Fibroblast of mammary gland (primary cell): ENCODE data around the gene SMIM14.
"Not testable (repeated sequence)": the region's sequence is repeated elsewhere in the genome, so short reads cannot be mapped to it uniquely, and the experiment has no call there.

Source experiments
- DNase-seq: peaks from one replicate; pipeline ENCODE4 v3.0.0-alpha.2; 2010; ENCODE audit warnings: low read depth
- H3K4me3 ChIP-seq: 2 replicates; pipeline ENCODE4 v1.5.1; 2011; ENCODE audit warnings: low read depth, mild to moderate bottlenecking, low read length, moderate library complexity; ENCODE audit not compliant: control insufficient read depth
- TF ChIP-seq, protein P1 (sequence below): conservative IDR thresholded peaks from 2 replicates; pipeline ENCODE4 v1.5.1; 2011; ENCODE audit warnings: low read depth, low read length, inconsistent platforms; ENCODE audit not compliant: control insufficient read depth, insufficient read depth

SMIM14 gene

DNA sequence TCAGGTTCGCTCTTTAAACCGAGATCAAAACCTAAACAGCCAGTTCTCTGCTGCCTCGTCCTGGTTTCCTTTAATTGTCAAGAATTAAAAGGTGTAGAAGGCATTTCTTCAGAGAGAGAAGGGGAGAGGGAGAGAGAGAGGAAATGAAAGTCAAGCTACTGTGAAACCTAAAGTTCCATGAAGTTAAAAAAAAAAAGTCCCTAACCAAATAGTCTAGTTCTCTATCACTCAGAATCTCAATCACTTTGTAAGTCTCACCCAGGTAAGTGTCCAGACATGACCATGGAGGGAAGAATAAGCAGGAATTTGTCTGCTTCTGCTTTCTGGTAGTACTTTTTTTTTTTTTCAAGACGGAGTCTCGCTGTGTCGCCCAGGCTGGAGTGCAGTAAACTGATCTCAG, 18.8 kb upstream of the SMIM14 start:
- DNase-seq: no peak
- H3K4me3 ChIP-seq: no peak overlapping the region
- TF ChIP-seq, protein P1, sequence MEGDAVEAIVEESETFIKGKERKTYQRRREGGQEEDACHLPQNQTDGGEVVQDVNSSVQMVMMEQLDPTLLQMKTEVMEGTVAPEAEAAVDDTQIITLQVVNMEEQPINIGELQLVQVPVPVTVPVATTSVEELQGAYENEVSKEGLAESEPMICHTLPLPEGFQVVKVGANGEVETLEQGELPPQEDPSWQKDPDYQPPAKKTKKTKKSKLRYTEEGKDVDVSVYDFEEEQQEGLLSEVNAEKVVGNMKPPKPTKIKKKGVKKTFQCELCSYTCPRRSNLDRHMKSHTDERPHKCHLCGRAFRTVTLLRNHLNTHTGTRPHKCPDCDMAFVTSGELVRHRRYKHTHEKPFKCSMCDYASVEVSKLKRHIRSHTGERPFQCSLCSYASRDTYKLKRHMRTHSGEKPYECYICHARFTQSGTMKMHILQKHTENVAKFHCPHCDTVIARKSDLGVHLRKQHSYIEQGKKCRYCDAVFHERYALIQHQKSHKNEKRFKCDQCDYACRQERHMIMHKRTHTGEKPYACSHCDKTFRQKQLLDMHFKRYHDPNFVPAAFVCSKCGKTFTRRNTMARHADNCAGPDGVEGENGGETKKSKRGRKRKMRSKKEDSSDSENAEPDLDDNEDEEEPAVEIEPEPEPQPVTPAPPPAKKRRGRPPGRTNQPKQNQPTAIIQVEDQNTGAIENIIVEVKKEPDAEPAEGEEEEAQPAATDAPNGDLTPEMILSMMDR: no peak

DNA sequence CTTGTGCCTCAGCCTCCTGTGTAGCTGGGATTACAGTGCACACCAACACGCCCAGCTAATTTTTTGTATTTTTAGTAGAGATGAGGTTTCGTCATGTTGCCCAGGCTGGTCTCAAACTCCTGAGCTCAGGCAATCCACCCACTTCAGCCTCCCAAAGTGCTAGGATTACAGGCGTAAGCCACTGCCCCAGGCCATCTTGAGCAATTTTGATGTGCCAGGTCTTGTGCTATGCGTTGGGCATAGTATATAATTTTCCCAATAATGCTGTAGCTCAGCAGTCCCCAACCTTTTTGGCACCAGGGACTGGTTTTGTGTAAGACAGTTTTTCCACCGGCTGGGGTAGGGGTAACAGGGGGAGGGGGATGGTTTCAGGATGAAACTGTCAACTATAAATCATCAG, 18.0 kb upstream of the SMIM14 start:
- H3K4me3 ChIP-seq, DNase-seq: not testable (repeated sequence)

DNA sequence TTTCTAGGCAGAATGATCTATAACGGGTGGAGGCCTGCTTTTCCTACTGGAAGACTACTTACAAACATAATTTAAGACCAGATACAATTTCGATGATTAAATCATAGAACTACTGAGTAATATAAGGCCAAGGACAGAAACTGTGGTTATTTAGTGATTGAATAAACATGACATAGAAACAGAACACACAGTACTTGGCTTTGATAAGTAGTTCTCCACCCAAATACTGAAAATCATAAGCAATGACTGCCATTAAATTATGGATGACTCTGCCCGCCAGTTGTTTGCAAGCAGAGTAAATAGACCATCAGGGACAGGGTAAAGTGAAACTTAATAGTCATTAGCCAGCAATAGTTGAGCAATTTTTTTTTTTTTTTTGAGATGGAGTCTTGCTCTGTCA, 17.2 kb upstream of the SMIM14 start:
- TF ChIP-seq, protein P1: no peak
- DNase-seq: peak; percentile 93
- H3K4me3 ChIP-seq: no peak overlapping the region

DNA sequence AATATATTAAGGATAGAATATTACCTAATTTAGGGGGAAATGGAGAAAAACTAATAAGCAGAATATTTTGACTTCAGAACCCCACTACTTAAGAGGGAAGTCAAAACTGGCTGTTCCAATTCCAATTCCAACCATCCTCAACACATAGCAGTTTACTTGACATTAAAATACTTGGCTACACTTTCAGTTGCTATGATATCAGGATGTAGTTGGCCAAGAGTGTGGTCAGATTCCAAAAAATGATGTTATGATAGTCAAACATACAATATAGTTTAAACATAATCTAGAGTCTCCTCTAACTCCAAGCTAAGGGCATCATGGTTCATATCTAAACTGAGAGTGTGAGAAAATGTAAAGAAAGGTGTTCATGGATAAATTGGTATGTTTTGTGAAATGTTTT, 16.5 kb upstream of the SMIM14 start:
- no peak overlapping the region for H3K4me3 ChIP-seq
- TF ChIP-seq, protein P1: no peak
- peak; percentile 48 for DNase-seq

DNA sequence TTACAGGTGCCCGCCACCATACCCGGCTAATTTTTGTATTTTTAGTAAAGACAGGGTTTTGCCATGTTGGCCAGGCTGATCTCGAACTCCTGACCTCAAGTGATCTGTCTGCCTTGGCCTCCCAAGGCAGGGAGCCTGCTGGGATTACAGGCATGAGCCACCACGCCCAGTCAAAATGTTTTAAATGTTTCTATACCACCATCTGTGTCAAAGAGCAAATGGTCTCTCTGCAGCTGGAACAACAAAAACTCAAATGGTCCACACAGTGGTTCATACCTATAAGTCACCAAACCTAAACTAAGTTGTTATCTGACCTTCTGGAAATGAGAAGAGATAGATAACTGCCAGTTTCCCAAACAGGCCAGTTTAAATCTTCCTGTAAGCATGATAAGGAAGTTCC, 12.9 kb upstream of the SMIM14 start:
- not testable (repeated sequence) for H3K4me3 ChIP-seq
- peak; percentile 15 for DNase-seq

DNA sequence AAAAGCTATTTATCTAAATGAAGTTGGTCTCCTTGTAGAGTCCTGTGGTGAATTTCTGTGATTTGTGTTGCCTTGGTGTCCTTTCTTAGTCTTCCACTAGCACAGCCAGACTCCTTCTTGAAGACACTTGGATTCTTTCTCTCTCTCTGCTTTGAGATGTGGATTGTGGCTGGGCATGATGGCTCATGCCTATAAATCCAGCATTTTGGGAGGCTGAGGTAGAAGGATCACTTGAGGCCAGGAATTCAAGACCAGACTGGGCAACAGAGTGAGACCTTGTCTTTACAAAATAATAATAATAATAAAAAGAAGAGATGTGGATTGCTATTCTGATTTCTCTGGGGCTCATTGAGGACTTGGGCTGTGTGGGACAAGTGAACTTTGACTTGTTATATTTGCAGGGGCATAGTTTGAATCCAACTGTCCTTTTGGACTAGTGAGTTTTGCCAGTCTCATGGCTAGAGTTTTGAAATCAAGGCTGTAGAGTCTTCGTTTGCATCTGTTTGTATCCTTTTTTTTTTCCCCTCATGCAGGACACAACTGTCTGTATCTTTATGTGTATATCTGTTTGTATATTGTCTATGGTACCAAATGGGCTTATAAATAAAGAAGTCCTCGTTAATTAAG, 11.1 kb upstream of the SMIM14 start:
- no peak for DNase-seq
- H3K4me3 ChIP-seq: no peak overlapping the region
- TF ChIP-seq, protein P1: no peak

DNA sequence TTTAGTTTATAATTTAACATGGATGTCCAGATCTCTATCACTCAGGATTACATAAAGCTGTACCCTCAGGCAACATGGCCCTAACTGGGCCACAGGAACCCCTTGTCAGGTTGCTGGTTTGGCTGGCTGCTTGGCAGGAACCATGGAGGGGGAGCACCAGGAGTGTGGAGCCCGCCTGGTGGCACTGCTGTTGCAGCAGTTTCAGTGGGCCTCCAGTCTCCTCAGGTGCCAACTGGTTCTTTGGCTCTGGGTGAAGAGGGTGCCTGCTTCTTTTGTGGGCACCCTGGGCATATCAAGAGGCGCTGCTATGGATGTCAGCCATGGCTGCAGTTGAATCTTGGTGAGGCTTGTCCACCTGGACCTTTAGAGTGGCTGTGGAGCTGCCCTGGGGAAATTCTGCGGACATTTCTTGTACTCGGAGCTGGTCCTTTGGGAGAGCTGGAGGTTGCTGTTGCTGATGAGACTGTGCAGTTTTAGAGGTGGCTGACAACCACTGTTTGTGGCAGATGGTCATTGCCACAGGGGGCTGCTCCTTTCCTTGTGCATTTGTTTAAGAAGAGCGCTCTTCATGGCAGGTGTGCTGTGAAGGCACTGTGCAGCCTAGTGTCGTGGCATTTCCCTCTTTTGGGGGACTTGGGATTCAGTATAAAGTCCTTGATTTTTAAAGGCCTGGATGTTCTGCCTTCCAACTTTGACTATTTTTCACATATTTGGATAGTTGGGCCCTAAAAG, 10.3 kb upstream of the SMIM14 start:
- no peak for DNase-seq
- H3K4me3 ChIP-seq: no peak overlapping the region
- TF ChIP-seq, protein P1: no peak

DNA sequence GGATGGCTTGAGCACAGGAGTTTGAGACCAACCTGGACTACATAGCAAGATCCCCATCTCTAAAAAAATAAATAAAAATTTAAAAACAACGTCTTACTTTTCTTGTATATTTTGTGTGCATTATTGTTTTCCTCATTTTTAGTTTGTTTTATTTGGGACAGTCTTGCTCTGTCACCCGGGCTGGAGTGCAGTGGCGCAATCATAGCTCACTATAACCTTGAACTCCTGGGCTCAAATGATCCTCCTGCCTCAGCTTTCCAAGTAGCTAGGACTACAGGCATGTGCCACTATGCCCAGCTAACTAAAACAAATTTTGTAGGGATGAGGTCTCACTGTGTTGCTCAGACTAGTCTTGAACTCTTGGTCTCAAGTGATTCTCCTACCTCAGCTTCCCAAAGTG, 9.5 kb upstream of the SMIM14 start:
- TF ChIP-seq, protein P1: no peak
- no peak for DNase-seq
- H3K4me3 ChIP-seq: no peak overlapping the region
